CD4-positive, alpha-beta T cell treated with Interleukin-6 for 4 hours (primary cell): Measurements from ENCODE around the gene PARP8.
"Not testable (repeated sequence)": the region's sequence is repeated elsewhere in the genome, so short reads cannot be mapped to it uniquely, and the experiment has no call there.

Source experiments
- DNase-seq: peaks from one replicate; pipeline ENCODE4 v3.0.0-alpha.2; 2020; ENCODE audit warnings: mixed read lengths

The PARP8 gene, protein sequence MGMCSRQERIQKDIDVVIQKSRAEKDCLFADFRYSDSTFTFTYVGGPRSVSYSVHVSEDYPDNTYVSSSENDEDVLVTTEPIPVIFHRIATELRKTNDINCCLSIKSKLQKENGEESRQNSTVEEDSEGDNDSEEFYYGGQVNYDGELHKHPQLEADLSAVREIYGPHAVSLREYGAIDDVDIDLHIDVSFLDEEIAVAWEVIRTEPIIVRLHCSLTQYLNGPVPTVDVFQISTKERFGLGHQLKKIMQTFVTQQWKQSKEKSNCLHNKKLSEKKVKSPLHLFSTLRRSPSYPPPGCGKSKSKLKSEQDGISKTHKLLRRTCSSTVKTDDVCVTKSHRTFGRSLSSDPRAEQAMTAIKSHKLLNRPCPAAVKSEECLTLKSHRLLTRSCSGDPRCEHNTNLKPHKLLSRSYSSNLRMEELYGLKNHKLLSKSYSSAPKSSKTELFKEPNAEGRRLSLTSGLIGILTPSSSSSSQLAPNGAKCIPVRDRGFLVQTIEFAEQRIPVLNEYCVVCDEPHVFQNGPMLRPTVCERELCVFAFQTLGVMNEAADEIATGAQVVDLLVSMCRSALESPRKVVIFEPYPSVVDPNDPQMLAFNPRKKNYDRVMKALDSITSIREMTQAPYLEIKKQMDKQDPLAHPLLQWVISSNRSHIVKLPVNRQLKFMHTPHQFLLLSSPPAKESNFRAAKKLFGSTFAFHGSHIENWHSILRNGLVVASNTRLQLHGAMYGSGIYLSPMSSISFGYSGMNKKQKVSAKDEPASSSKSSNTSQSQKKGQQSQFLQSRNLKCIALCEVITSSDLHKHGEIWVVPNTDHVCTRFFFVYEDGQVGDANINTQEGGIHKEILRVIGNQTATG

DNA sequence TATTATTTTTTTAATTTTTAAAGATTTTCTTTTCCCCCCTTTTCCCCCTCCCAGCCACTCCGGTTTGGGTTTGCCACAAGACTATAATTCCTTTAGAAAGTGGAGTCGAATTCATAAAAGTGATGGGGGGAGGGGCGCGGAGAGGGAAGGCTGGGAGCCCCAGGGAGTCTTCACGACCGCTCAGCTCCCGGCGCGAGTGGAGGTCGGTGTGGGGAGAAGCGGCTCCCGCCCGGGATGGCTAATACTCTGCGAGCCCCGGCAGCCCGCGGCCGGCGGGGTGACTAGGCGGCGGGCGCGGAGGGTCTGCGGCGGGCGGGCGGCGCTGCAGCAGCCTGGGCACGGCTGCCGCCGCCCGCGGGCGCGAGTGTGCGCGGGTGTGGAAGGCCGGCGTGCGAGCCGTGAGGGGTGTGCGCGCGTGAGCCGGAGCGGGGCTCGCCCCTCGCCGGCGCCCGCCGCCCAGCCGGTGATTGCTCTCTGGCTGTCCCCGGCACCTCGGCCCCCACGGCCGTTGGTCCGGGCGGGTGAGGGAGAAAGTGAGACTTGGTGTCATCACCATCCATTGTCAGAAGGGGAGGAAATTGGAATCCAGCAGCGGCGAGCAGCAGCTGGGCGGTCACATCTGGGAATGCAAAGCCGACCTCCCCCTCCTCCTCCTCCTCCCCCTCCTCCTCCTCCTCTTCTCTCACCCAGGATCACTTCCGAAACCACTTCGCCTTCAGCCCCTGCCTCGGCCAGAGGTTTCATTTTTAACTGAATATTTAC lies at the start of gene PARP8:
TSS of gene PARP8 (plus strand) at position 377 of the 762 bp plus-strand sequence. CDS start 459 bp downstream, outside the sequence.
- peak; percentile 63 for DNase-seq

GRCh38 chr5:50623666-50624065 lies 42.8 kb upstream of the PARP8 start:
- no peak for DNase-seq

GRCh38 chr5:50634866-50635265 lies 31.6 kb upstream of the PARP8 start:
- peak; percentile 61 for DNase-seq

DNA sequence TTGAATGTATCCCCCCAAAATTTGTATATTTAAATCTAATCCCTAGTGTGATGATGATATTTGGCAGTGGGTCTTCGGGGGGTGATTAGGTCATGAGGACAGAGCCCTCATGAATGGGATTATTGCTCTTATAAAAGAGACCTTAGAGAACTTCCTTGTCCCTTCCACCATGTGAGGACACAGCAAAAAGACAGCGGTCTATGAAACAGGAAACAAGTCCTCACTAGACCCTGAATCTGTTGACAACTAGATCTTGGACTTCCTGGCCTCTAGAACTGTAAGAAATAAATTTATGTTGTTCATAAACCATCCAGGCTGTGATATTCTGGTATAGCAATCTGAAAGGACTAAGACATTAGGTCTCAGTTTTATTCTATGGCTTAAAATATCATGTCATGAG lies 28.9 kb upstream of the PARP8 start:
- DNase-seq = not testable (repeated sequence)

DNA sequence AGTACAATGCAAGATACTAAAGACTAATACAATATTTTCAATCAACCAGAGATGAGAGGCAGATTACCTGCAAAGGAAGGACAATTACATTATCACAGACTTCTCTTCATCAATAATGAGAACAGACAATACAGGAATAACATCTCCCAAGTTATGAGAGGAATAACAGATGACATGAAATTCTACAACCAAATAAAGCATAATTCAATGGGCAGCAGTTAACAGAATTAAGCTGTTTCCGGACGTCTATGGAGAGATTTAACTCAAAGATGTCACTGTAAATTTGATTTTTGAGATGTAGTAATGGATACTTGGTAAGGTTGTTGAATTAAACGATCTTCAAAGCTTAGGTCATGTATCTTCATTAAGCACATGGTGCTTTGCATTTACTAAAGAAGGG lies 19.8 kb upstream of the PARP8 start:
- DNase-seq = no peak

DNA sequence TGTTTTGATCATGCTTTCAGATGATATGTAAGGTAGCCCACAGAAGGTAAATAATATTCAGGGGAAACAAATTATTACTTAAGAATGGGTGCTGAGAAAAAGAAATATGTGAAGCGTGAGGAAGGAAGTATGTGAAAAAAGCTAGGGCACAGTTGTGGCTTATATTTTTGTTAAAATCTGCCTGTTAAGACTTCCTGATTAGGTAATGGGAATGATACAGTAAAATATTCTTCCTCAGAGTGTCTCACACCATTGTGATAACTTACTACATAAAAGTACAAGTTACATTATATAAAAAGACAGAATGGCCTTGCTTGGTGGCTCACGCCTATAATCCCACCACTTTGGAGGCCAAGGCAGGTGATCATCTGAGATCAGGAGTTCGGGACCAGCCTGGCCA lies 18.7 kb upstream of the PARP8 start:
- DNase-seq = no peak

DNA sequence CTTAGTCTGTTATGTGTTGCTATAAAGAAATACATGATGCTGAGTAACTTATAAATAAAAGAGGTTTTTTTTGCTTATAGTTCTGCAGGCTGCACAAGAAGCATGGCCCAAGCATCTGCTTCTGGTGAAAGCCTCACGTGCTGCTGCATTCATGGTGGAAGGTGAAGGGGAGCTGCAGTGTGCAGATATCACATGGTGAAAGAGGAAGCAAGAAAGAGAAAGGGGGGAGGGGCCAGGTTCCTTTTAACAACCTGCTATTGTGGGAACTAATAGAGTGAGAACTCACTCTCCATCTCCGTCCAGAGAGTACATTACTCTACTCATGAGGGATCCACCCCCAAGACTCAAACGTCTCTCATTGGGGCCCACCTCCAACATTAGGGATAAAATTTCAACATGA lies 12.5 kb upstream of the PARP8 start:
- no peak for DNase-seq

- no peak for DNase-seq
Observed at GRCh38 chr5:50655067-50655809, 11.2 kb upstream of the PARP8 start.

- DNase-seq = no peak
Observed at GRCh38 chr5:50655810-50656205, 10.6 kb upstream of the PARP8 start.

GRCh38 chr5:50657044-50657443 lies 9.4 kb upstream of the PARP8 start:
- no peak for DNase-seq

DNA sequence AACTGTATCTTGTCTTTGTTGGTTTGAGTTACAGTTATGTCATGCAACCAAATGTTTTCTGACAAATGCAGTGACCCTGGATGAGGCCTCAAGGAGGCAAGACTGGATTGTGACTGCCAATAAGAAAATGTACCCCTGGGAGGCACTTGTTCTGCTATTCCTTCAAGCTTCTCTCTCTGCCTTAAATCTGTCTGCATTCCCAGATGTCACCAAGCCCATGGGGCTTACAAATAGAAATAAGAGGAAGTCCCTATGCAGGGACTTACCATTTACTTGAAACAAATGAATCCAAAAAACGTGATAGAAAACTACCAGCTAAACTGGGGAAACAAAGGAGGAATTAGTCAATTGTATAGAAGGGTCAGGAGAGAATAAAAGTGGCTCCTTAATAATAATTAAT lies 8.2 kb upstream of the PARP8 start:
- no peak for DNase-seq

GRCh38 chr5:50663636-50664035 lies 2.8 kb upstream of the PARP8 start:
- DNase-seq = peak; percentile 13

DNA sequence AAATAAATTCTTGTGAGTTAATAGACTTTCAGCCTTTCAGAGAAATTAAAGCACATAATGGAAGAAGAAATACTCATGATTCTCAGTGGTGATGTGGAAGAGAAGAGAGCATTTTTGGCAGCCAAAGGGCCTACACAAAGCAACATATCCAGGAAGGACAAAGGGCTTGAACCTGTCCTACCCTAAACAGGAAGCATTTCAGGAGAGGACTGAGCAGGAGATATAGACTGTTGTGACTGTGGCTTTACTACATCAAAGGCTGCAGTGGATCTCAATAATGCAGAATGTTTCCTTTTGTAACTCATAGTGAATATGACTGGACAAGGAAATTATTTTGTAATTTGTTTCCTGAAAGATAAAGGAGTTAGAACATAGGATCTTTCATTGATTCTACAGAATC lies 1.3 kb upstream of the PARP8 start:
- no peak for DNase-seq

GRCh38 chr5:50665761-50666202 lies 655 bp upstream of the PARP8 start:
- peak; percentile 50 for DNase-seq

DNA sequence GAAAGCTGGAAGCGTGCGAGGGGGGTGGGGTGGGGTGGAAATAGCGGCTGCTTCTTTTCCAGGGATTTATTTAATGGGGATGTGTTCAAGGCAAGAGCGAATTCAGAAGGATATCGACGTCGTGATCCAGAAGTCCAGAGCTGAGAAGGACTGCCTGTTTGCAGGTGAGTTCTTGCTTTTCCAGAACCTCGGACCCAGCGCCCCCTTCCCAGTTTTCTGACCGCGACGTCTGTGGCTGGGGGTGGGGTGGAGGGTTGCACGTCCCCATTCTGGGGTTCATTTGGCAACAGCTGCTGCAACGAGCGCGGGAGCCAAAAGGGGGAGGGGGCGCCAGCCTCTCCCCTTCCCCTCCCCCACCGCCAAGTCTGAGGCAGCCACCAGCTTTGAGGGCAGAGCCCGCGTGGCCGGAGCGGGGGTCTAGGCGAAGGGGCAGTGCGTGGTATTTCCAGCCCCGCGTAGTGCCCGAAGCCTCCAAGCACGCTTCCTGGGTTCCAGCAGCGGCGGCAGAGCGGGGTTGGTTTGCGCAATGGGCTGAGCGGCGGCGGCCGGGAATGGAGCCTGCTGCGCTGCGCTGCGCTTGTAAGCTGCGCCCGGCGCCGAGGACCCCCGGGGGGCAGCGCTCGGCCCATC lies 701 bp downstream of the PARP8 start:
- peak; percentile 65 for DNase-seq

GRCh38 chr5:50667653-50668595 lies 1.5 kb downstream of the PARP8 start:
- DNase-seq = peak; percentile 84

DNA sequence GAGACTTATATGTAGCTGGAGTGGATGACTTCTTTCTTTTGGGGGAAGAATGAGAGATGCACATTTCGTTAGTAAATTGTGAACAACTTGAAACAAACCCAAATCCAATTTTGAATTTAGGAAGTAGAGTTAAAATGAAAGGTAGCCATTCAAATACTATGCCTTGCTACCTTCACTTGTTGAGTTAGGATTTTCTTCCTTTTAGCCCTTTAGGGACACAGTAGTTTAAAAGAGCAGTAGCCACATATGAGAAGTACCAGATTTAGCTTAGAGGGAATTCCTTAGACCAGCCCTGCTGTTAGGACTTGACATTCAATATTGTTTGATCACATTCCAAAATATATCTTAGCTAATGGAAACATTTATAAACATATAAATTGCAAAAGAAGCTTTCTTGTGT lies 2.2 kb downstream of the PARP8 start:
- DNase-seq = not testable (repeated sequence)

GRCh38 chr5:50672663-50673062 lies 6.2 kb downstream of the PARP8 start:
- DNase-seq = no peak

GRCh38 chr5:50673444-50673843 lies 7.0 kb downstream of the PARP8 start:
- not testable (repeated sequence) for DNase-seq

DNA sequence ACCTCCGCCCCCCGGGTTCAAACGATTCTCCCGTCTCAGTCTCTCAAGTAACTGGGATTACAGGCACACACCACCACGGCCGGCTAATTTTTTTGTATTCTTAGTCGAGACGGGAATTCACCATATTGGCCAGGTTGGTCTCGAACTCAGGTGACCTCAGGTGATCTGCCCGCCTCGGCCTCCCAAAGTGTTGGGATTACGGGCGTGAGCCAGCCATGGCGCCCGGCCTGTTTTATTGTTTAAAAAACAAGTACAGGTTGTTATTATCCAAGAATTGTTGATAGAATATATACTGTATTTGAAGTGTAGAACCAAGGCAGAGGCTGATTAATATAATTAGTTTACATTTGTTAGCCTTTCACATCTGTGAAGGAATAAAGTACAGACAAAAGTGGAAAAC lies 8.9 kb downstream of the PARP8 start:
- no peak for DNase-seq

DNA sequence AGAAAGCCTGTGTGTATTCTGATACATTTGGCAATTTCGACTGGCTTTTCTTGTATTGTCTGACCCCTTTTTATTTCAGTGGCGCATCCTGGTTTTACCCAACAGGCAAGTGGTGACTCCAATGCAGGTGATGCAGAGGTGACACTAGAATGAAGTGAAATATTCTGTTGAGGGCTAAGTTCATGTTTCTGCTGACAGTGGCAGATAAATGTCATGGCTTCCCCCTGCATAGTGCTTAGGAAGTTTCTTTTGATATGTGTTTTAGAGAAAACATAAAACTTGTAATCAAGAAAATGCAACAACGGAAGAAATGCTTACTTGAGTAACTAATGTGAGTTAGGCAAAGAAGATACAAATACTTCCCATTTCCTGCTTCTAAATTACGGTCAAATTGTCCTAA lies 13.1 kb downstream of the PARP8 start:
- DNase-seq = not testable (repeated sequence)
